Measurements from ENCODE around the gene SFMBT2. TPM values are rescaled to one million over a fixed set of nuclear protein-coding genes. Genes with fewer than 3 reads are reported as not detected.

Gene SFMBT2
- total and polyA plus RNA-seq, 10 of the 15 experiments (the other 5 are each of a cell fraction or from before 2014, with no cell fraction given): 2.8 to 29.6 (median 15.1) TPM

- POLR2A ChIA-PET: no interaction called here
- ATAC-seq: no peak
- in situ Hi-C loops (cut with MboI) (no loop called here), intact Hi-C loops (cut with micrococcal nuclease; ENCODE audit: unreplicated experiment) (no loop called here)
- H3K27ac ChIP-seq (ENCODE audit: control insufficient read depth, insufficient read depth): no peak overlapping the region
- DNase-seq (ENCODE audit: low read depth, low spot score): no peak
- peaks cover 2% of the 10 kb centered on the region; the same call in 1 of the 2 replicates for H4K20me1 ChIP-seq (ENCODE audit: control insufficient read depth, insufficient read depth)
- CTCF ChIA-PET: interaction anchor here (0.8 kb wide), 1 partner anchor 359 kb away, joined by 3 read pairs; no protein-coding TSS in a partner anchor
- no peak overlapping the region for H3K4me2 ChIP-seq (ENCODE audit: control insufficient read depth, insufficient read depth)
- H3K27me3 ChIP-seq (replicated peaks in 1 of 2; ENCODE audit: control insufficient read depth in 2 of 2, insufficient read depth in 2 of 2, low read length in 1 of 2): no peaks in the 10 kb centered on the region
- 90% methylated on average over 6 of the region's 6 CpGs for WGBS (ENCODE audit: insufficient coverage, insufficient replicate concordance, low lambda C conversion rate, missing lambda C conversion rate)
- TF ChIP-seq, protein P1, sequence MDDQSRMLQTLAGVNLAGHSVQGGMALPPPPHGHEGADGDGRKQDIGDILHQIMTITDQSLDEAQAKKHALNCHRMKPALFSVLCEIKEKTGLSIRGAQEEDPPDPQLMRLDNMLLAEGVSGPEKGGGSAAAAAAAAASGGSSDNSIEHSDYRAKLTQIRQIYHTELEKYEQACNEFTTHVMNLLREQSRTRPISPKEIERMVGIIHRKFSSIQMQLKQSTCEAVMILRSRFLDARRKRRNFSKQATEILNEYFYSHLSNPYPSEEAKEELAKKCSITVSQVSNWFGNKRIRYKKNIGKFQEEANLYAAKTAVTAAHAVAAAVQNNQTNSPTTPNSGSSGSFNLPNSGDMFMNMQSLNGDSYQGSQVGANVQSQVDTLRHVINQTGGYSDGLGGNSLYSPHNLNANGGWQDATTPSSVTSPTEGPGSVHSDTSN (IDR thresholded peaks at IDR 0.05; ENCODE audit: insufficient replicate concordance, low read depth, low read length): no peak
- no peak for TF ChIP-seq ZNF217 (IDR thresholded peaks at IDR 0.05)
- TF ChIP-seq SREBF1 (IDR thresholded peaks at IDR 0.05; ENCODE audit: low read length): no peak
- no peak for TF ChIP-seq NR2C1 (IDR thresholded peaks at IDR 0.05)
- no peak for TF ChIP-seq ETV6 (conservative IDR thresholded peaks at IDR 0.05 in 1 of 2, IDR thresholded peaks at IDR 0.05 in 1 of 2; ENCODE audit: borderline replicate concordance in 1 of 2, low read depth in 1 of 2)
- TF ChIP-seq EED (IDR thresholded peaks at IDR 0.05; ENCODE audit: low read depth): no peak
- TF ChIP-seq USF1 (IDR thresholded peaks at IDR 0.05; ENCODE audit: borderline replicate concordance, extremely low read length, insufficient read depth, low read depth, low read length): no peak
- no peak for TF ChIP-seq SIN3A (IDR thresholded peaks at IDR 0.05; ENCODE audit: low read depth, low read length)
- no peak for TF ChIP-seq NR2C2 (IDR thresholded peaks at IDR 0.05; ENCODE audit: borderline replicate concordance, control insufficient read depth, insufficient read length, low read depth)
- no peak for TF ChIP-seq TCF12 (IDR thresholded peaks at IDR 0.05; ENCODE audit: low read depth, low read length)
- no peak for TF ChIP-seq TCF7 (IDR thresholded peaks at IDR 0.05; ENCODE audit: borderline replicate concordance)
- SMC1A ChIA-PET (ENCODE audit: uncharacterized antibody, unreplicated experiment): interaction anchor here (0.8 kb wide), 1 partner anchor 12 kb away, joined by 3 read pairs; no protein-coding TSS in a partner anchor
- H3K36me3 ChIP-seq (ENCODE audit: control insufficient read depth in 2 of 2, insufficient read depth in 2 of 2, low read length in 1 of 2): peaks cover 9 to 15% of the 10 kb centered on the region in 2 experiments; a peak in 3 of 4 replicates
- H3K79me2 ChIP-seq (ENCODE audit: control insufficient read depth, insufficient read depth, low read length): peaks cover 2% of the 10 kb centered on the region
- no peak overlapping the region for H3K9ac ChIP-seq (ENCODE audit: control insufficient read depth, insufficient read depth, low read length)
- H3K9me3 ChIP-seq (replicated peaks; ENCODE audit: control insufficient read depth, insufficient read depth, low read length): no peaks in the 10 kb centered on the region
- H3K4me1 ChIP-seq (ENCODE audit: control insufficient read depth, insufficient read depth, low read length): no peaks in the 10 kb centered on the region
- BruUV-seq (replicated peaks): no TSS peak
- no peak for FAIRE-seq
- no peak overlapping the region for H2AFZ ChIP-seq (ENCODE audit: control insufficient read depth, low read depth, low read length)
- H3K4me3 ChIP-seq: no peak overlapping the region
- RAD21 ChIA-PET (ENCODE audit: unreplicated experiment): no interaction called here
Measured at GRCh38 chr10:7277867-7278266, 133.0 kb downstream of the SFMBT2 start.
